NCI-H748 (cell line): Measurements from ENCODE around the gene TCF3.

Source experiments
- DNase-seq: peaks from one replicate; lab custom pipeline; 2025; ENCODE audit not compliant: unreplicated experiment; lab: John Stamatoyannopoulos, UW

Gene TCF3

GRCh38 chr19:1613146-1613545 lies 39.3 kb downstream of the TCF3 start:
- DNase-seq, result no peak

GRCh38 chr19:1612114-1613086 lies 40.0 kb downstream of the TCF3 start:
- no peak for DNase-seq

GRCh38 chr19:1611353-1611752 lies 41.1 kb downstream of the TCF3 start:
- DNase-seq, result no peak

GRCh38 chr19:1610579-1610978 lies 41.8 kb downstream of the TCF3 start:
- DNase-seq, result no peak

GRCh38 chr19:1609680-1610474 lies 42.5 kb downstream of the TCF3 start:
- no peak for DNase-seq

- DNase-seq, result no peak
Measured at GRCh38 chr19:1609103-1609396, 43.4 kb downstream of the TCF3 start.

GRCh38 chr19:1608359-1609102 lies 43.9 kb downstream of the TCF3 start:
- DNase-seq, result no peak

- DNase-seq, result no peak
Measured at GRCh38 chr19:1606138-1606651, 46.2 kb downstream of the TCF3 start.

GRCh38 chr19:1605236-1606137 lies 46.9 kb downstream of the TCF3 start, which contains the start of gene UQCR11:
Gene UQCR11 (minus strand): TSS chr19:1605462. CDS start chr19:1605409, 53 bp downstream.
- DNase-seq, result peak; percentile 91

- DNase-seq, result no peak
Measured at GRCh38 chr19:1602091-1602707, 50.2 kb downstream of the TCF3 start.

GRCh38 chr19:1601613-1602064 lies 50.8 kb downstream of the TCF3 start:
- DNase-seq, result no peak

GRCh38 chr19:1599460-1599846 lies 53.0 kb downstream of the TCF3 start:
- no peak for DNase-seq

- no peak for DNase-seq
Measured at GRCh38 chr19:1598777-1599459, 53.5 kb downstream of the TCF3 start.

- no peak for DNase-seq
Measured at GRCh38 chr19:1593501-1593772, 59.0 kb downstream of the TCF3 start.

- peak; percentile 91 for DNase-seq
Measured at GRCh38 chr19:1592755-1593500, 59.5 kb downstream of the TCF3 start, which contains the start of gene MBD3. Gene MBD3 (minus strand): TSS chr19:1592865. CDS start chr19:1592631, 234 bp downstream.

GRCh38 chr19:1592024-1592754 lies 60.2 kb downstream of the TCF3 start:
- peak; percentile 83 for DNase-seq

GRCh38 chr19:1591421-1592023 lies 60.9 kb downstream of the TCF3 start:
- peak; percentile 41 for DNase-seq
